ENCODE measurements around the gene MACF1. TPM values are rescaled to one million over a fixed set of nuclear protein-coding genes. Genes with fewer than 3 reads are reported as not detected.

MACF1 gene
- total and polyA plus RNA-seq, 4 donors, result 23.3 to 216 (median 51.2) TPM

DNA sequence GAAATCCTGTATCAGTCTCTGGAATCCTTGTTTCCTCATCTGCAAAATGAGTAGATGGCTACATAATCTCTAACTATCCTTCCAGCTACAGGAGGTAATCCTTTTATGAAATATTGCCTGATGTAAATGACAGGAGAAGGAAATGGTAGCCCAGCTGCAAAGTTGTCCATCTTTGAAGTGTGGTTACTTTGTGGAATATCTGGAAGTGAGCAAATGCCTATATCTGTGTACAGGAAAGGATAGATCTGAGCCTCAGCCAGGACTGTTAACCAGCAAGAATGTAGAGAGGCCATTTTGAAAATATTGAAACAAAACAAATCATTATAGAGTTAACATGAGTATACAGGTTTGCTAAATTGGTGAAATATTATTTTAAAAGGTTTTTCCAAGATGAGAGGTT lies 212.1 kb downstream of the MACF1 start:
- Histone ChIP-seq H3K27ac (ENCODE audit: low read depth in 1 of 2, low read length in 2 of 2) (no peak overlapping the region), H3K4me1 (ENCODE audit: control insufficient read depth in 4 of 4, insufficient read depth in 4 of 4, low read length in 3 of 4) (peaks cover 0 to 24% (median 15%) of the 10 kb centered on the region in 4 donors)

DNA sequence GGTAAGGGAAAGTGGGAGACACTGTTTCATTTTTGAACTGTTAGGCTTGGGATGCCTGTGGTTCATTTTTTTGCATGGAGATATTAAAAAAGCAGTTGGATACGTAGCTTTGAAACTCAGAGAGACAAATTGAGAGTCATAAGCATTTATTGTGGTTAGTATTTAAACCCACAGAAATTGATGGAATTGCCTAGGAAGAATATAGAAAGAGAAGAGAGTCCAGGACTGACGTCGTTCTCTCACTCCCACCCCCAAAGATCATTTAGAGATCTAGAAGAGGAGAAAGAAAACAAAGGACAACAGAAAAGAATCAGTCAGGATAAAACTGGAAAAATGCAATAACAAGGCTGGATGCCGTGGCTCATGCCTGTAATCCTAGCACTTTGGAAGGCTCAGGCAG lies 213.7 kb downstream of the MACF1 start:
- no peaks in the 10 kb centered on the region for H3K27me3 ChIP-seq (ENCODE audit: control insufficient read depth in 4 of 4, insufficient read depth in 4 of 4, low read length in 3 of 4)
- TF ChIP-seq JUND (IDR thresholded peaks at IDR 0.05) (no peak), HNF4G (IDR thresholded peaks at IDR 0.05) (no peak), FOXA1 (IDR thresholded peaks at IDR 0.05) (no peak), RAD21 (IDR thresholded peaks at IDR 0.05) (no peak), RXRA (IDR thresholded peaks at IDR 0.05) (no peak), TAF1 (conservative IDR thresholded peaks at IDR 0.05) (no peak), HNF4A (conservative IDR thresholded peaks at IDR 0.05) (no peak), SP1 (IDR thresholded peaks at IDR 0.05) (no peak), GABPA (IDR thresholded peaks at IDR 0.05 in 1 of 2, conservative IDR thresholded peaks at IDR 0.05 in 1 of 2) (no peak), NR2F2 (IDR thresholded peaks at IDR 0.05) (no peak), YY1 (IDR thresholded peaks at IDR 0.05) (no peak)
- TF ChIP-seq, protein P1, sequence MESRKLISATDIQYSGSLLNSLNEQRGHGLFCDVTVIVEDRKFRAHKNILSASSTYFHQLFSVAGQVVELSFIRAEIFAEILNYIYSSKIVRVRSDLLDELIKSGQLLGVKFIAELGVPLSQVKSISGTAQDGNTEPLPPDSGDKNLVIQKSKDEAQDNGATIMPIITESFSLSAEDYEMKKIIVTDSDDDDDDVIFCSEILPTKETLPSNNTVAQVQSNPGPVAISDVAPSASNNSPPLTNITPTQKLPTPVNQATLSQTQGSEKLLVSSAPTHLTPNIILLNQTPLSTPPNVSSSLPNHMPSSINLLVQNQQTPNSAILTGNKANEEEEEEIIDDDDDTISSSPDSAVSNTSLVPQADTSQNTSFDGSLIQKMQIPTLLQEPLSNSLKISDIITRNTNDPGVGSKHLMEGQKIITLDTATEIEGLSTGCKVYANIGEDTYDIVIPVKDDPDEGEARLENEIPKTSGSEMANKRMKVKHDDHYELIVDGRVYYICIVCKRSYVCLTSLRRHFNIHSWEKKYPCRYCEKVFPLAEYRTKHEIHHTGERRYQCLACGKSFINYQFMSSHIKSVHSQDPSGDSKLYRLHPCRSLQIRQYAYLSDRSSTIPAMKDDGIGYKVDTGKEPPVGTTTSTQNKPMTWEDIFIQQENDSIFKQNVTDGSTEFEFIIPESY (IDR thresholded peaks at IDR 0.05), result no peak
- TF ChIP-seq, protein P2, sequence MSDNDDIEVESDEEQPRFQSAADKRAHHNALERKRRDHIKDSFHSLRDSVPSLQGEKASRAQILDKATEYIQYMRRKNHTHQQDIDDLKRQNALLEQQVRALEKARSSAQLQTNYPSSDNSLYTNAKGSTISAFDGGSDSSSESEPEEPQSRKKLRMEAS (IDR thresholded peaks at IDR 0.05), result no peak
- TF ChIP-seq, protein P3, sequence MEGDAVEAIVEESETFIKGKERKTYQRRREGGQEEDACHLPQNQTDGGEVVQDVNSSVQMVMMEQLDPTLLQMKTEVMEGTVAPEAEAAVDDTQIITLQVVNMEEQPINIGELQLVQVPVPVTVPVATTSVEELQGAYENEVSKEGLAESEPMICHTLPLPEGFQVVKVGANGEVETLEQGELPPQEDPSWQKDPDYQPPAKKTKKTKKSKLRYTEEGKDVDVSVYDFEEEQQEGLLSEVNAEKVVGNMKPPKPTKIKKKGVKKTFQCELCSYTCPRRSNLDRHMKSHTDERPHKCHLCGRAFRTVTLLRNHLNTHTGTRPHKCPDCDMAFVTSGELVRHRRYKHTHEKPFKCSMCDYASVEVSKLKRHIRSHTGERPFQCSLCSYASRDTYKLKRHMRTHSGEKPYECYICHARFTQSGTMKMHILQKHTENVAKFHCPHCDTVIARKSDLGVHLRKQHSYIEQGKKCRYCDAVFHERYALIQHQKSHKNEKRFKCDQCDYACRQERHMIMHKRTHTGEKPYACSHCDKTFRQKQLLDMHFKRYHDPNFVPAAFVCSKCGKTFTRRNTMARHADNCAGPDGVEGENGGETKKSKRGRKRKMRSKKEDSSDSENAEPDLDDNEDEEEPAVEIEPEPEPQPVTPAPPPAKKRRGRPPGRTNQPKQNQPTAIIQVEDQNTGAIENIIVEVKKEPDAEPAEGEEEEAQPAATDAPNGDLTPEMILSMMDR (IDR thresholded peaks at IDR 0.05; ENCODE audit: low read depth, low read length, missing input control), result no peak
- no peak overlapping the region for H3K9ac ChIP-seq (ENCODE audit: low read depth in 1 of 2, low read length in 2 of 2)
- H3K4me3 ChIP-seq (ENCODE audit: low read depth in 1 of 3, low read length in 3 of 3), result no peak overlapping the region
- no peak for DNase-seq (ENCODE audit: low spot score)
- H3K9me3 ChIP-seq (ENCODE audit: control insufficient read depth in 4 of 4, low read length in 3 of 4), result no peaks in the 10 kb centered on the region
- 94% methylated on average over 4 of the region's 4 CpGs for WGBS
- H3K36me3 ChIP-seq (ENCODE audit: control insufficient read depth in 4 of 4, insufficient read depth in 3 of 4, low read depth in 1 of 4, low read length in 3 of 4), result peaks cover 3 to 20% (median 11%) of the 10 kb centered on the region in 4 donors
- H3K4me1 ChIP-seq (ENCODE audit: control insufficient read depth in 4 of 4, insufficient read depth in 4 of 4, low read length in 3 of 4), result peaks cover 0 to 10% (median 3%) of the 10 kb centered on the region in 4 donors
- H3K27ac ChIP-seq (ENCODE audit: low read depth in 1 of 2, low read length in 2 of 2), result no peak overlapping the region

More for the DNA sequence above, 212.1 kb downstream of the MACF1 start:
- no peak overlapping the region for H3K9ac ChIP-seq (ENCODE audit: low read depth in 1 of 2, low read length in 2 of 2)
- no peak overlapping the region for H3K4me3 ChIP-seq (ENCODE audit: low read depth in 1 of 3, low read length in 3 of 3)
- H3K27me3 ChIP-seq (ENCODE audit: control insufficient read depth in 4 of 4, insufficient read depth in 4 of 4, low read length in 3 of 4), result no peaks in the 10 kb centered on the region
- H3K9me3 ChIP-seq (ENCODE audit: control insufficient read depth in 4 of 4, low read length in 3 of 4), result no peaks in the 10 kb centered on the region
- no peak for TF ChIP-seq GABPA (IDR thresholded peaks at IDR 0.05 in 1 of 2, conservative IDR thresholded peaks at IDR 0.05 in 1 of 2)
- TF ChIP-seq HNF4A (conservative IDR thresholded peaks at IDR 0.05), result no peak
- TF ChIP-seq JUND (IDR thresholded peaks at IDR 0.05), result no peak
- no peak for TF ChIP-seq NR2F2 (IDR thresholded peaks at IDR 0.05)
- TF ChIP-seq, protein P4, sequence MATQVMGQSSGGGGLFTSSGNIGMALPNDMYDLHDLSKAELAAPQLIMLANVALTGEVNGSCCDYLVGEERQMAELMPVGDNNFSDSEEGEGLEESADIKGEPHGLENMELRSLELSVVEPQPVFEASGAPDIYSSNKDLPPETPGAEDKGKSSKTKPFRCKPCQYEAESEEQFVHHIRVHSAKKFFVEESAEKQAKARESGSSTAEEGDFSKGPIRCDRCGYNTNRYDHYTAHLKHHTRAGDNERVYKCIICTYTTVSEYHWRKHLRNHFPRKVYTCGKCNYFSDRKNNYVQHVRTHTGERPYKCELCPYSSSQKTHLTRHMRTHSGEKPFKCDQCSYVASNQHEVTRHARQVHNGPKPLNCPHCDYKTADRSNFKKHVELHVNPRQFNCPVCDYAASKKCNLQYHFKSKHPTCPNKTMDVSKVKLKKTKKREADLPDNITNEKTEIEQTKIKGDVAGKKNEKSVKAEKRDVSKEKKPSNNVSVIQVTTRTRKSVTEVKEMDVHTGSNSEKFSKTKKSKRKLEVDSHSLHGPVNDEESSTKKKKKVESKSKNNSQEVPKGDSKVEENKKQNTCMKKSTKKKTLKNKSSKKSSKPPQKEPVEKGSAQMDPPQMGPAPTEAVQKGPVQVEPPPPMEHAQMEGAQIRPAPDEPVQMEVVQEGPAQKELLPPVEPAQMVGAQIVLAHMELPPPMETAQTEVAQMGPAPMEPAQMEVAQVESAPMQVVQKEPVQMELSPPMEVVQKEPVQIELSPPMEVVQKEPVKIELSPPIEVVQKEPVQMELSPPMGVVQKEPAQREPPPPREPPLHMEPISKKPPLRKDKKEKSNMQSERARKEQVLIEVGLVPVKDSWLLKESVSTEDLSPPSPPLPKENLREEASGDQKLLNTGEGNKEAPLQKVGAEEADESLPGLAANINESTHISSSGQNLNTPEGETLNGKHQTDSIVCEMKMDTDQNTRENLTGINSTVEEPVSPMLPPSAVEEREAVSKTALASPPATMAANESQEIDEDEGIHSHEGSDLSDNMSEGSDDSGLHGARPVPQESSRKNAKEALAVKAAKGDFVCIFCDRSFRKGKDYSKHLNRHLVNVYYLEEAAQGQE (IDR thresholded peaks at IDR 0.05), result no peak
- TF ChIP-seq, protein P1 (IDR thresholded peaks at IDR 0.05), result no peak
- TF ChIP-seq FOXA1 (IDR thresholded peaks at IDR 0.05), result no peak
- TF ChIP-seq, protein P2 (IDR thresholded peaks at IDR 0.05), result no peak
- DNase-seq (ENCODE audit: low spot score), result no peak
- H3K36me3 ChIP-seq (ENCODE audit: control insufficient read depth in 4 of 4, insufficient read depth in 3 of 4, low read depth in 1 of 4, low read length in 3 of 4), result peaks cover 3 to 16% (median 8%) of the 10 kb centered on the region in 4 donors
